ENCODE measurements around the gene DCDC1.
A peak's percentile ranks its signal among the peaks of the same experiment; 100 is the strongest.

Gene DCDC1

GRCh38 chr11:30921811-30922210 is 447.7 kb downstream of the DCDC1 start:
- Histone ChIP-seq H3K36me3 (ENCODE audit: insufficient read depth, low read length) (no peaks in the 10 kb centered on the region), H3K9me3 (ENCODE audit: low read length) (no peaks in the 10 kb centered on the region), H2AFZ (ENCODE audit: low read depth, low read length) (no peak overlapping the region), H3K27me3 (ENCODE audit: insufficient read depth, low read length) (no peaks in the 10 kb centered on the region), H3K4me3 (ENCODE audit: low read length) (no peak overlapping the region), H3K4me1 (ENCODE audit: insufficient read depth, low read length) (peaks cover 30% of the 10 kb centered on the region)

- Histone ChIP-seq H3K9me3 (ENCODE audit: low read length) (no peaks in the 10 kb centered on the region), H3K36me3 (ENCODE audit: insufficient read depth, low read length) (no peaks in the 10 kb centered on the region), H3K27me3 (ENCODE audit: insufficient read depth, low read length) (no peaks in the 10 kb centered on the region), H2AFZ (ENCODE audit: low read depth, low read length) (no peak overlapping the region), H3K4me3 (ENCODE audit: low read length) (peak overlapping the region; percentile 2), H3K4me1 (ENCODE audit: insufficient read depth, low read length) (peaks cover 30% of the 10 kb centered on the region)
These were observed 450.0 kb downstream of the DCDC1 start for GRCh38 chr11:30919389-30920152.

- Histone ChIP-seq H2AFZ (ENCODE audit: low read depth, low read length) (no peak overlapping the region), H3K4me3 (ENCODE audit: low read length) (no peak overlapping the region), H3K36me3 (ENCODE audit: insufficient read depth, low read length) (no peaks in the 10 kb centered on the region), H3K27me3 (ENCODE audit: insufficient read depth, low read length) (no peaks in the 10 kb centered on the region), H3K4me1 (ENCODE audit: insufficient read depth, low read length) (peaks cover 28% of the 10 kb centered on the region), H3K9me3 (ENCODE audit: low read length) (no peaks in the 10 kb centered on the region)
These were observed 451.6 kb downstream of the DCDC1 start for GRCh38 chr11:30917859-30918478.

GRCh38 chr11:30917266-30917665 is 452.3 kb downstream of the DCDC1 start:
- H3K4me3 ChIP-seq (ENCODE audit: low read length): no peak overlapping the region
- H3K27me3 ChIP-seq (ENCODE audit: insufficient read depth, low read length): no peaks in the 10 kb centered on the region

GRCh38 chr11:30916764-30917163 is 452.8 kb downstream of the DCDC1 start:
- Histone ChIP-seq H3K36me3 (ENCODE audit: insufficient read depth, low read length) (no peaks in the 10 kb centered on the region), H3K4me3 (ENCODE audit: low read length) (no peak overlapping the region), H2AFZ (ENCODE audit: low read depth, low read length) (no peak overlapping the region), H3K27me3 (ENCODE audit: insufficient read depth, low read length) (no peaks in the 10 kb centered on the region), H3K9me3 (ENCODE audit: low read length) (no peaks in the 10 kb centered on the region), H3K4me1 (ENCODE audit: insufficient read depth, low read length) (peaks cover 28% of the 10 kb centered on the region)

More at GRCh38 chr11:30917266-30917665, 452.3 kb downstream of the DCDC1 start:
- H3K36me3 ChIP-seq (ENCODE audit: insufficient read depth, low read length): no peaks in the 10 kb centered on the region
- H3K4me1 ChIP-seq (ENCODE audit: insufficient read depth, low read length): peaks cover 28% of the 10 kb centered on the region
- no peaks in the 10 kb centered on the region for H3K9me3 ChIP-seq (ENCODE audit: low read length)
- H2AFZ ChIP-seq (ENCODE audit: low read depth, low read length): no peak overlapping the region

- no peaks in the 10 kb centered on the region for H3K36me3 ChIP-seq (ENCODE audit: insufficient read depth, low read length)
- H3K9me3 ChIP-seq (ENCODE audit: low read length): no peaks in the 10 kb centered on the region
- no peak overlapping the region for H2AFZ ChIP-seq (ENCODE audit: low read depth, low read length)
- no peaks in the 10 kb centered on the region for H3K27me3 ChIP-seq (ENCODE audit: insufficient read depth, low read length)
- no peak overlapping the region for H3K4me3 ChIP-seq (ENCODE audit: low read length)
- peaks cover 13% of the 10 kb centered on the region for H3K4me1 ChIP-seq (ENCODE audit: insufficient read depth, low read length)
These were observed 455.3 kb downstream of the DCDC1 start for GRCh38 chr11:30914143-30914762.

- Histone ChIP-seq H2AFZ (ENCODE audit: low read depth, low read length) (no peak overlapping the region), H3K4me3 (ENCODE audit: low read length) (no peak overlapping the region), H3K36me3 (ENCODE audit: insufficient read depth, low read length) (no peaks in the 10 kb centered on the region), H3K27me3 (ENCODE audit: insufficient read depth, low read length) (no peaks in the 10 kb centered on the region), H3K9me3 (ENCODE audit: low read length) (no peaks in the 10 kb centered on the region), H3K4me1 (ENCODE audit: insufficient read depth, low read length) (no peaks in the 10 kb centered on the region)
These were observed 458.3 kb downstream of the DCDC1 start for GRCh38 chr11:30911247-30911646.

- Histone ChIP-seq H3K4me3 (ENCODE audit: low read length) (no peak overlapping the region), H2AFZ (ENCODE audit: low read depth, low read length) (no peak overlapping the region), H3K36me3 (ENCODE audit: insufficient read depth, low read length) (no peaks in the 10 kb centered on the region), H3K9me3 (ENCODE audit: low read length) (no peaks in the 10 kb centered on the region), H3K4me1 (ENCODE audit: insufficient read depth, low read length) (no peaks in the 10 kb centered on the region), H3K27me3 (ENCODE audit: insufficient read depth, low read length) (no peaks in the 10 kb centered on the region)
These were observed 460.7 kb downstream of the DCDC1 start for GRCh38 chr11:30908857-30909256.

- H3K9me3 ChIP-seq (ENCODE audit: low read length): no peaks in the 10 kb centered on the region
- H3K36me3 ChIP-seq (ENCODE audit: insufficient read depth, low read length): no peaks in the 10 kb centered on the region
- no peaks in the 10 kb centered on the region for H3K4me1 ChIP-seq (ENCODE audit: insufficient read depth, low read length)
- H3K4me3 ChIP-seq (ENCODE audit: low read length): no peak overlapping the region
- H3K27me3 ChIP-seq (ENCODE audit: insufficient read depth, low read length): no peaks in the 10 kb centered on the region
- H2AFZ ChIP-seq (ENCODE audit: low read depth, low read length): no peak overlapping the region
These were observed 461.3 kb downstream of the DCDC1 start for GRCh38 chr11:30908272-30908671.

- Histone ChIP-seq H3K4me1 (ENCODE audit: insufficient read depth, low read length) (no peaks in the 10 kb centered on the region), H3K27me3 (ENCODE audit: insufficient read depth, low read length) (no peaks in the 10 kb centered on the region), H3K4me3 (ENCODE audit: low read length) (no peak overlapping the region), H3K36me3 (ENCODE audit: insufficient read depth, low read length) (no peaks in the 10 kb centered on the region), H2AFZ (ENCODE audit: low read depth, low read length) (no peak overlapping the region), H3K9me3 (ENCODE audit: low read length) (no peaks in the 10 kb centered on the region)
These were observed 466.6 kb downstream of the DCDC1 start for GRCh38 chr11:30902929-30903328.

- no peak overlapping the region for H2AFZ ChIP-seq (ENCODE audit: low read depth, low read length)
- no peaks in the 10 kb centered on the region for H3K4me1 ChIP-seq (ENCODE audit: insufficient read depth, low read length)
- no peaks in the 10 kb centered on the region for H3K9me3 ChIP-seq (ENCODE audit: low read length)
- no peak overlapping the region for H3K4me3 ChIP-seq (ENCODE audit: low read length)
- no peaks in the 10 kb centered on the region for H3K36me3 ChIP-seq (ENCODE audit: insufficient read depth, low read length)
- H3K27me3 ChIP-seq (ENCODE audit: insufficient read depth, low read length): no peaks in the 10 kb centered on the region
These were observed 474.5 kb downstream of the DCDC1 start for GRCh38 chr11:30895046-30895445.

GRCh38 chr11:30893318-30893717 is 476.2 kb downstream of the DCDC1 start:
- H3K4me3 ChIP-seq (ENCODE audit: low read length): no peak overlapping the region
- no peak overlapping the region for H2AFZ ChIP-seq (ENCODE audit: low read depth, low read length)
- H3K4me1 ChIP-seq (ENCODE audit: insufficient read depth, low read length): no peaks in the 10 kb centered on the region
- no peaks in the 10 kb centered on the region for H3K27me3 ChIP-seq (ENCODE audit: insufficient read depth, low read length)
- H3K36me3 ChIP-seq (ENCODE audit: insufficient read depth, low read length): no peaks in the 10 kb centered on the region
- H3K9me3 ChIP-seq (ENCODE audit: low read length): no peaks in the 10 kb centered on the region

GRCh38 chr11:30889143-30889794 is 480.3 kb downstream of the DCDC1 start:
- Histone ChIP-seq H3K4me3 (ENCODE audit: low read length) (no peak overlapping the region), H3K36me3 (ENCODE audit: insufficient read depth, low read length) (no peaks in the 10 kb centered on the region), H3K4me1 (ENCODE audit: insufficient read depth, low read length) (no peaks in the 10 kb centered on the region)

More at GRCh38 chr11:30889143-30889794, 480.3 kb downstream of the DCDC1 start:
- Histone ChIP-seq H2AFZ (ENCODE audit: low read depth, low read length) (no peak overlapping the region), H3K9me3 (ENCODE audit: low read length) (no peaks in the 10 kb centered on the region), H3K27me3 (ENCODE audit: insufficient read depth, low read length) (no peaks in the 10 kb centered on the region)

Data from neuron (in vitro differentiated cells).